HepG2 (cell line): ENCODE measurements around the gene EYA2. TPM values are rescaled to one million over a fixed set of nuclear protein-coding genes. Genes with fewer than 3 reads are reported as not detected.

Experiments used
- ATAC-seq: fragments of 200-7000 bp; cut with Tn5 transposase; 3 replicates; pipeline ENCODE4 v1.9.1; 2020; ENCODE audit warnings: mild to moderate bottlenecking, moderate library complexity
- BruUV-seq: library from RNA; stranded (reverse); fragments of 400-500 nt; replicated peaks from 2 replicates; lab custom pipeline; 2021; lab: Mats Ljungman, UMichigan
- CTCF ChIA-PET: fragments of 300-600 bp; formaldehyde crosslinking; extraction: SDS; loops from one replicate; lab custom pipeline; 2021; ENCODE audit warnings: low total read pairs, inconsistent platforms, low intra/inter-chr PET ratio; lab: Yijun Ruan, JAX
- POLR2A ChIA-PET: fragments of 350-600 bp; sonication (Branson Sonifier 250); formaldehyde crosslinking; loops from one replicate; lab custom pipeline; 2020; ENCODE audit warnings: antibody characterized with exemption, inconsistent platforms; lab: Yijun Ruan, JAX
- DNase-seq: peaks from one replicate; pipeline ENCODE4 v3.0.0-alpha.2; 2015; ENCODE audit warnings: low spot score
- FAIRE-seq: peaks from 3 replicates; lab custom pipeline; 2011; peaks lifted over from hg19 to GRCh38; lab: Jason Lieb, UNC
- H2AFZ ChIP-seq: one replicate; pipeline ENCODE4 v1.6.1; 2011; ENCODE audit warnings: low read length, inconsistent platforms
- H3K27ac ChIP-seq: fragments of 300-600 bp; 3 replicates; pipeline ENCODE4 v1.8.0; 2011; ENCODE audit warnings: mixed run types, mild to moderate bottlenecking, mixed read lengths, low read length, inconsistent platforms; ENCODE audit not compliant: insufficient read depth; ENCODE audit errors: extremely low read length
- H3K27me3 ChIP-seq, 2 experiments: fragments of 200-600 bp in 1 of 2; 2 replicates in 1 of 2; 3 replicates in 1 of 2; pipeline versions ENCODE4 v1.6.0 to v1.8.0; 2011; ENCODE audit warnings: low read length in 2 of 2, mild to moderate bottlenecking in 2 of 2, moderate library complexity in 2 of 2, inconsistent platforms in 1 of 2; ENCODE audit not compliant: insufficient read depth in 2 of 2, control insufficient read depth in 1 of 2
- H3K36me3 ChIP-seq, 2 experiments: fragments of 200-600 bp in 1 of 2; replicated peaks in 1 of 2; 2 replicates in 1 of 2; 3 replicates in 1 of 2; pipeline versions ENCODE4 v1.5.1 to v1.8.0; 2011; ENCODE audit warnings: low read length in 2 of 2, inconsistent platforms in 1 of 2; ENCODE audit not compliant: insufficient read depth in 2 of 2, control insufficient read depth in 1 of 2
- H3K4me1 ChIP-seq: 2 replicates; pipeline ENCODE4 v1.5.1; 2012; ENCODE audit warnings: low read length, inconsistent platforms; ENCODE audit not compliant: insufficient read depth
- H3K4me2 ChIP-seq: 2 replicates; pipeline ENCODE4 v1.6.0; 2011; ENCODE audit warnings: low read depth, low read length, inconsistent platforms
- H3K4me3 ChIP-seq, 3 experiments: fragments of 200-600 bp in 1 of 3; sonication (generic), shearing (Covaris generic) in 1 of 3; replicated peaks in 1 of 3; 2 replicates each; pipeline ENCODE4 v1.5.1; 2011 to 2016; ENCODE audit warnings: low read length in 3 of 3, inconsistent platforms in 2 of 3, low read depth in 2 of 3, mild to moderate bottlenecking in 2 of 3, control low read depth in 1 of 3, mixed read lengths in 1 of 3; ENCODE audit not compliant: insufficient read depth in 1 of 3
- H3K79me2 ChIP-seq: one replicate; pipeline ENCODE4 v1.6.1; 2011; ENCODE audit warnings: low read length, inconsistent platforms; ENCODE audit not compliant: insufficient read depth
- H3K9ac ChIP-seq: 2 replicates; pipeline ENCODE4 v1.6.0; 2011; ENCODE audit warnings: mild to moderate bottlenecking, low read depth, low read length, inconsistent platforms; ENCODE audit not compliant: insufficient read depth
- H3K9me3 ChIP-seq: 2 replicates; pipeline ENCODE4 v1.5.1; 2012; ENCODE audit warnings: mild to moderate bottlenecking, low read length
- H4K20me1 ChIP-seq: 2 replicates; pipeline ENCODE4 v1.6.0; 2011; ENCODE audit warnings: inconsistent platforms, mild to moderate bottlenecking, low read length, moderate library complexity; ENCODE audit not compliant: insufficient read depth
- ASH2L ChIP-seq: fragments of 300-600, 200-600 bp; sonication (generic); IDR thresholded peaks from 2 replicates; pipeline ENCODE4 v1.7.0; 2017; ENCODE audit warnings: low read depth, mild to moderate bottlenecking, moderate library complexity, mixed read lengths, low read length; ENCODE audit not compliant: insufficient read length
- BRCA1 ChIP-seq: sonication (generic); formaldehyde crosslinking; IDR thresholded peaks from 2 replicates; pipeline ENCODE4 v1.4.0; 2020; ENCODE audit warnings: missing genetic modification reagents
- KDM2A ChIP-seq: sonication (generic); formaldehyde crosslinking; IDR thresholded peaks from 2 replicates; pipeline ENCODE4 v1.4.0; 2020; ENCODE audit warnings: low read depth, missing genetic modification reagents, borderline replicate concordance
- KLF6 ChIP-seq: IDR thresholded peaks from 2 replicates; pipeline ENCODE4 v1.8.0; 2016; ENCODE audit warnings: missing biosample characterization, missing genetic modification reagents
- MEIS2 ChIP-seq: sonication (generic); formaldehyde crosslinking; IDR thresholded peaks from 2 replicates; pipeline ENCODE4 v1.9.0; 2021; ENCODE audit warnings: mild to moderate bottlenecking, missing genetic modification reagents
- NCOA2 ChIP-seq: sonication (generic); formaldehyde crosslinking; IDR thresholded peaks from 2 replicates; pipeline ENCODE4 v1.8.0; 2022; ENCODE audit warnings: inconsistent platforms
- PRDM15 ChIP-seq: sonication (generic); formaldehyde crosslinking; IDR thresholded peaks from 2 replicates; pipeline ENCODE4 v1.4.0; 2020; ENCODE audit warnings: missing genetic modification reagents
- RAD51 ChIP-seq: fragments of 450-650 bp; IDR thresholded peaks from 2 replicates; pipeline ENCODE4 v1.6.1; 2016; ENCODE audit warnings: borderline replicate concordance
- RFXAP ChIP-seq: sonication (generic); formaldehyde crosslinking; IDR thresholded peaks from 2 replicates; pipeline ENCODE4 v1.4.0; 2020; ENCODE audit warnings: missing genetic modification reagents, borderline replicate concordance
- SP2 ChIP-seq: sonication (generic); formaldehyde crosslinking; IDR thresholded peaks from 2 replicates; pipeline ENCODE4 v1.5.1; 2020; ENCODE audit warnings: mild to moderate bottlenecking, missing genetic modification reagents
- SRSF4 ChIP-seq: fragments of 200-400 bp; formaldehyde crosslinking; IDR thresholded peaks from one replicate; pipeline ENCODE4 v1.6.1; 2018; ENCODE audit warnings: mild to moderate bottlenecking, low read depth, low read length, moderate library complexity; ENCODE audit not compliant: poor library complexity, severe bottlenecking
- ZBTB8A ChIP-seq: sonication (generic); formaldehyde crosslinking; IDR thresholded peaks from 2 replicates; pipeline ENCODE4 v1.4.0; 2020; ENCODE audit warnings: mild to moderate bottlenecking, low read depth, missing genetic modification reagents, borderline replicate concordance
- ZFP37 ChIP-seq: sonication (generic); formaldehyde crosslinking; IDR thresholded peaks from 2 replicates; pipeline ENCODE4 v1.4.0; 2020; ENCODE audit warnings: missing genetic modification reagents, borderline replicate concordance
- ZNF256 ChIP-seq: sonication (generic); formaldehyde crosslinking; conservative IDR thresholded peaks from 2 replicates; pipeline ENCODE4 v1.4.0; 2020; ENCODE audit warnings: missing genetic modification reagents
- ZNF275 ChIP-seq: sonication (generic); formaldehyde crosslinking; IDR thresholded peaks from 2 replicates; pipeline ENCODE4 v1.8.0; 2022; ENCODE audit warnings: missing genetic modification reagents, mild to moderate bottlenecking, inconsistent platforms, borderline replicate concordance
- ZNF879 ChIP-seq: sonication (generic); formaldehyde crosslinking; IDR thresholded peaks from 2 replicates; pipeline ENCODE4 v1.8.1; 2023; ENCODE audit warnings: missing genetic modification reagents
- WGBS: methylation state at CpG from one replicate; pipeline ENCODE4 v1.1.6; 2017; ENCODE audit warnings: low lambda C conversion rate; 5-methylcytosine and 5-hydroxymethylcytosine counted together
- in situ Hi-C: cut with HindIII; loops from 2 replicates; pipeline ENCODE4 v1.10.0; 2017; ENCODE audit warnings: low pct_unique_long_range_greater_than_20kb; ENCODE audit not compliant: extremely low pct_ligation_motif_present
- intact Hi-C: fragments of 100-400 bp; cut with micrococcal nuclease; formaldehyde crosslinking; loops from one replicate; pipeline ENCODE4 v1.10.0; 2022; ENCODE audit not compliant: unreplicated experiment
- polyA plus RNA-seq, 8 experiments: library from polyadenylated mRNA; depleted of rRNA in 3 of 8; stranded (reverse) in 7 of 8; unstranded in 1 of 8; fragments of >200 nt; fragmentation: Illumina TruSeq in 4 of 8; extraction: Trizol in 4 of 8; gene quantifications; 2 replicates each; pipeline versions ENCODE4 v1.2.1 to v1.2.3, GENCODE V29; 2011 to 2016; ENCODE audit warnings: low read depth in 4 of 8, missing spikeins in 1 of 8, mixed read lengths in 1 of 8; ENCODE audit not compliant: insufficient read depth in 1 of 8
- total RNA-seq, 5 experiments: library from RNA; depleted of rRNA; stranded (reverse); fragments of >200 nt; fragmentation: Illumina TruSeq; extraction: Trizol; gene quantifications; 2 replicates each; pipeline ENCODE4 v1.2.3, GENCODE V29; 2016; ENCODE audit warnings: low read depth in 1 of 5
- TF ChIP-seq, protein P1 (sequence below): sonication (generic); formaldehyde crosslinking; IDR thresholded peaks from 2 replicates; pipeline ENCODE4 v1.8.0; 2022; ENCODE audit warnings: mild to moderate bottlenecking, missing genetic modification reagents; ENCODE audit not compliant: insufficient replicate concordance
- TF ChIP-seq, protein P2 (sequence below): sonication (generic); formaldehyde crosslinking; IDR thresholded peaks from 2 replicates; pipeline ENCODE4 v1.8.1; 2023; ENCODE audit warnings: missing genetic modification reagents, inconsistent platforms, borderline replicate concordance

EYA2 gene
- total and polyA plus RNA-seq, 2 of the 13 experiments (the other 11 are each of a cell fraction or from before 2014, with no cell fraction given): not detected

GRCh38 chr20:47159166-47159565, 264.5 kb downstream of the EYA2 start:
- in situ Hi-C loops (no loop called here), intact Hi-C loops (no loop called here)
- ATAC-seq: no peak
- CTCF ChIA-PET: no interaction called here
- H2AFZ ChIP-seq: no peak overlapping the region
- 18% methylated on average over 5 of the region's 5 CpGs for WGBS
- H3K9me3 ChIP-seq: no peaks in the 10 kb centered on the region
- H3K27me3 ChIP-seq: peaks cover 2 to 5% of the 10 kb centered on the region in 2 experiments; a peak in 2 of 5 replicates
- H3K36me3 ChIP-seq: no peaks in the 10 kb centered on the region
- H3K27ac ChIP-seq: no peak overlapping the region
- no peaks in the 10 kb centered on the region for H3K4me1 ChIP-seq
- H3K9ac ChIP-seq: no peak overlapping the region
- BruUV-seq: no TSS peak
- no peak overlapping the region for H3K4me3 ChIP-seq
- H4K20me1 ChIP-seq: no peaks in the 10 kb centered on the region
- TF ChIP-seq, protein P1, sequence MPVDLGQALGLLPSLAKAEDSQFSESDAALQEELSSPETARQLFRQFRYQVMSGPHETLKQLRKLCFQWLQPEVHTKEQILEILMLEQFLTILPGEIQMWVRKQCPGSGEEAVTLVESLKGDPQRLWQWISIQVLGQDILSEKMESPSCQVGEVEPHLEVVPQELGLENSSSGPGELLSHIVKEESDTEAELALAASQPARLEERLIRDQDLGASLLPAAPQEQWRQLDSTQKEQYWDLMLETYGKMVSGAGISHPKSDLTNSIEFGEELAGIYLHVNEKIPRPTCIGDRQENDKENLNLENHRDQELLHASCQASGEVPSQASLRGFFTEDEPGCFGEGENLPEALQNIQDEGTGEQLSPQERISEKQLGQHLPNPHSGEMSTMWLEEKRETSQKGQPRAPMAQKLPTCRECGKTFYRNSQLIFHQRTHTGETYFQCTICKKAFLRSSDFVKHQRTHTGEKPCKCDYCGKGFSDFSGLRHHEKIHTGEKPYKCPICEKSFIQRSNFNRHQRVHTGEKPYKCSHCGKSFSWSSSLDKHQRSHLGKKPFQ (CRISPR knock-in tag): no peak
- TF ChIP-seq SRSF4 (no peak), MEIS2 (CRISPR knock-in tag) (no peak), KLF6 (no peak), ZNF879 (CRISPR knock-in tag) (no peak), BRCA1 (CRISPR knock-in tag) (no peak), ASH2L (no peak), SP2 (no peak), ZFP37 (CRISPR knock-in tag) (no peak), NCOA2 (CRISPR knock-in tag) (no peak), KDM2A (CRISPR knock-in tag) (no peak), PRDM15 (CRISPR knock-in tag) (no peak), ZNF275 (CRISPR knock-in tag) (no peak), ZNF256 (CRISPR knock-in tag) (no peak), RAD51 (no peak), ZBTB8A (CRISPR knock-in tag) (no peak), RFXAP (no peak)
- TF ChIP-seq, protein P2, sequence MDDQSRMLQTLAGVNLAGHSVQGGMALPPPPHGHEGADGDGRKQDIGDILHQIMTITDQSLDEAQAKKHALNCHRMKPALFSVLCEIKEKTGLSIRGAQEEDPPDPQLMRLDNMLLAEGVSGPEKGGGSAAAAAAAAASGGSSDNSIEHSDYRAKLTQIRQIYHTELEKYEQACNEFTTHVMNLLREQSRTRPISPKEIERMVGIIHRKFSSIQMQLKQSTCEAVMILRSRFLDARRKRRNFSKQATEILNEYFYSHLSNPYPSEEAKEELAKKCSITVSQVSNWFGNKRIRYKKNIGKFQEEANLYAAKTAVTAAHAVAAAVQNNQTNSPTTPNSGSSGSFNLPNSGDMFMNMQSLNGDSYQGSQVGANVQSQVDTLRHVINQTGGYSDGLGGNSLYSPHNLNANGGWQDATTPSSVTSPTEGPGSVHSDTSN: no peak
- no peak for FAIRE-seq
- H3K4me2 ChIP-seq: no peak overlapping the region
- POLR2A ChIA-PET: no interaction called here
- no peak for DNase-seq
- no peaks in the 10 kb centered on the region for H3K79me2 ChIP-seq
